Measurements from ENCODE around the gene USP17L30. TPM values are rescaled to one million over a fixed set of nuclear protein-coding genes. Genes with fewer than 3 reads are reported as not detected.

The USP17L30 gene, protein sequence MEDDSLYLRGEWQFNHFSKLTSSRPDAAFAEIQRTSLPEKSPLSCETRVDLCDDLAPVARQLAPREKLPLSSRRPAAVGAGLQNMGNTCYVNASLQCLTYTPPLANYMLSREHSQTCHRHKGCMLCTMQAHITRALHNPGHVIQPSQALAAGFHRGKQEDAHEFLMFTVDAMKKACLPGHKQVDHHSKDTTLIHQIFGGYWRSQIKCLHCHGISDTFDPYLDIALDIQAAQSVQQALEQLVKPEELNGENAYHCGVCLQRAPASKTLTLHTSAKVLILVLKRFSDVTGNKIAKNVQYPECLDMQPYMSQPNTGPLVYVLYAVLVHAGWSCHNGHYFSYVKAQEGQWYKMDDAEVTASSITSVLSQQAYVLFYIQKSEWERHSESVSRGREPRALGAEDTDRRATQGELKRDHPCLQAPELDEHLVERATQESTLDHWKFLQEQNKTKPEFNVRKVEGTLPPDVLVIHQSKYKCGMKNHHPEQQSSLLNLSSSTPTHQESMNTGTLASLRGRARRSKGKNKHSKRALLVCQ
- total RNA-seq: not detected in 2 replicates

DNA sequence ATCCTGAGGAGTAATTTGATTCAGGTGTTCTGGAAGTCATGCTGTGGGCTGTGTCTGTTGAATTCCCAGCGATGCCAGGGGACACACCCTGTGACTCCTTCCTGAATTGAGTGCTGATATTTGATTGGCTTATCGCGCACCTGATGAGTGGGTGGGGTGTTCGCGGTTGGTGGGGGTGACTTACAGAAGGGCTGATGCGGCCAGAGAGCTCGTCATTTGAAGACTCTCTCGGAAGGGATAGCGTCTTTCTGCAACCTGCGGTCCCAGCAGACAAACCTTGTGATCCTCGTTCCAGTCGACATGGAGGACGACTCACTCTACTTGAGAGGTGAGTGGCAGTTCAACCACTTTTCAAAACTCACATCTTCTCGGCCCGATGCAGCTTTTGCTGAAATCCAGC is at the start of gene USP17L30:
TSS of gene USP17L30 (plus strand) at position 301 of the 400 bp plus-strand sequence. CDS start at position 301, 0 bp downstream.

GRCh38 chr4:9324865-9325264 is 38.1 kb upstream of the USP17L30 start, which contains the start of gene USP17L24:
USP17L24 (plus strand) TSS chr4:9325165; CDS start chr4:9325165, 0 bp downstream.

DNA sequence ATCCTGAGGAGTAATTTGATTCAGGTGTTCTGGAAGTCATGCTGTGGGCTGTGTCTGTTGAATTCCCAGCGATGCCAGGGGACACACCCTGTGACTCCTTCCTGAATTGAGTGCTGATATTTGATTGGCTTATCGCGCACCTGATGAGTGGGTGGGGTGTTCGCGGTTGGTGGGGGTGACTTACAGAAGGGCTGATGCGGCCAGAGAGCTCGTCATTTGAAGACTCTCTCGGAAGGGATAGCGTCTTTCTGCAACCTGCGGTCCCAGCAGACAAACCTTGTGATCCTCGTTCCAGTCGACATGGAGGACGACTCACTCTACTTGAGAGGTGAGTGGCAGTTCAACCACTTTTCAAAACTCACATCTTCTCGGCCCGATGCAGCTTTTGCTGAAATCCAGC is 33.3 kb upstream of the USP17L30 start, which contains the start of gene USP17L25:
TSS of gene USP17L25 (plus strand) at position 301 of the 400 bp plus-strand sequence. CDS start at position 301, 0 bp downstream.

DNA sequence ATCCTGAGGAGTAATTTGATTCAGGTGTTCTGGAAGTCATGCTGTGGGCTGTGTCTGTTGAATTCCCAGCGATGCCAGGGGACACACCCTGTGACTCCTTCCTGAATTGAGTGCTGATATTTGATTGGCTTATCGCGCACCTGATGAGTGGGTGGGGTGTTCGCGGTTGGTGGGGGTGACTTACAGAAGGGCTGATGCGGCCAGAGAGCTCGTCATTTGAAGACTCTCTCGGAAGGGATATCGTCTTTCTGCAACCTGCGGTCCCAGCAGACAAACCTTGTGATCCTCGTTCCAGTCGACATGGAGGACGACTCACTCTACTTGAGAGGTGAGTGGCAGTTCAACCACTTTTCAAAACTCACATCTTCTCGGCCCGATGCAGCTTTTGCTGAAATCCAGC is 28.6 kb upstream of the USP17L30 start, which contains the start of gene USP17L26:
TSS of gene USP17L26 (plus strand) at position 301 of the 400 bp plus-strand sequence. CDS start at position 301, 0 bp downstream.

DNA sequence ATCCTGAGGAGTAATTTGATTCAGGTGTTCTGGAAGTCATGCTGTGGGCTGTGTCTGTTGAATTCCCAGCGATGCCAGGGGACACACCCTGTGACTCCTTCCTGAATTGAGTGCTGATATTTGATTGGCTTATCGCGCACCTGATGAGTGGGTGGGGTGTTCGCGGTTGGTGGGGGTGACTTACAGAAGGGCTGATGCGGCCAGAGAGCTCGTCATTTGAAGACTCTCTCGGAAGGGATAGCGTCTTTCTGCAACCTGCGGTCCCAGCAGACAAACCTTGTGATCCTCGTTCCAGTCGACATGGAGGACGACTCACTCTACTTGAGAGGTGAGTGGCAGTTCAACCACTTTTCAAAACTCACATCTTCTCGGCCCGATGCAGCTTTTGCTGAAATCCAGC is 23.8 kb upstream of the USP17L30 start, which contains the start of gene USP17L5:
TSS of gene USP17L5 (plus strand) at position 301 of the 400 bp plus-strand sequence. CDS start at position 301, 0 bp downstream.

DNA sequence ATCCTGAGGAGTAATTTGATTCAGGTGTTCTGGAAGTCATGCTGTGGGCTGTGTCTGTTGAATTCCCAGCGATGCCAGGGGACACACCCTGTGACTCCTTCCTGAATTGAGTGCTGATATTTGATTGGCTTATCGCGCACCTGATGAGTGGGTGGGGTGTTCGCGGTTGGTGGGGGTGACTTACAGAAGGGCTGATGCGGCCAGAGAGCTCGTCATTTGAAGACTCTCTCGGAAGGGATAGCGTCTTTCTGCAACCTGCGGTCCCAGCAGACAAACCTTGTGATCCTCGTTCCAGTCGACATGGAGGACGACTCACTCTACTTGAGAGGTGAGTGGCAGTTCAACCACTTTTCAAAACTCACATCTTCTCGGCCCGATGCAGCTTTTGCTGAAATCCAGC is 19.1 kb upstream of the USP17L30 start, which contains the start of gene USP17L27:
TSS of gene USP17L27 (plus strand) at position 301 of the 400 bp plus-strand sequence. CDS start at position 301, 0 bp downstream.

DNA sequence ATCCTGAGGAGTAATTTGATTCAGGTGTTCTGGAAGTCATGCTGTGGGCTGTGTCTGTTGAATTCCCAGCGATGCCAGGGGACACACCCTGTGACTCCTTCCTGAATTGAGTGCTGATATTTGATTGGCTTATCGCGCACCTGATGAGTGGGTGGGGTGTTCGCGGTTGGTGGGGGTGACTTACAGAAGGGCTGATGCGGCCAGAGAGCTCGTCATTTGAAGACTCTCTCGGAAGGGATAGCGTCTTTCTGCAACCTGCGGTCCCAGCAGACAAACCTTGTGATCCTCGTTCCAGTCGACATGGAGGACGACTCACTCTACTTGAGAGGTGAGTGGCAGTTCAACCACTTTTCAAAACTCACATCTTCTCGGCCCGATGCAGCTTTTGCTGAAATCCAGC is 14.3 kb upstream of the USP17L30 start, which contains the start of gene USP17L28:
TSS of gene USP17L28 (plus strand) at position 301 of the 400 bp plus-strand sequence. CDS start at position 301, 0 bp downstream.

GRCh38 chr4:9353338-9353737 is 9.6 kb upstream of the USP17L30 start, which contains the start of gene USP17L29:
USP17L29 (plus strand) TSS chr4:9353638; CDS start chr4:9353638, 0 bp downstream.

Other genes with a start within 250 kb of the USP17L30 start
- not detected in 2 replicates for gene FAM90A26, start 192.7 kb upstream of the USP17L30 start, total RNA-seq
- not detected in 2 replicates for gene USP17L10, start 152.5 kb upstream of the USP17L30 start, total RNA-seq
- gene USP17L11, start 147.7 kb upstream of the USP17L30 start, total RNA-seq: not detected in 2 replicates
- gene USP17L12, start 143.0 kb upstream of the USP17L30 start, total RNA-seq: not detected in 2 replicates
- gene USP17L13, start 138.2 kb upstream of the USP17L30 start, total RNA-seq: not detected in 2 replicates
- gene USP17L15, start 128.7 kb upstream of the USP17L30 start, total RNA-seq: not detected in 2 replicates
- gene USP17L17, start 119.2 kb upstream of the USP17L30 start, total RNA-seq: not detected in 2 replicates
- gene USP17L18, start 114.5 kb upstream of the USP17L30 start, total RNA-seq: not detected in 2 replicates
- not detected in 2 replicates for gene USP17L19, start 109.8 kb upstream of the USP17L30 start, total RNA-seq
- gene USP17L20, start 105.0 kb upstream of the USP17L30 start, total RNA-seq: not detected in 2 replicates
- gene USP17L21, start 100.3 kb upstream of the USP17L30 start, total RNA-seq: not detected in 2 replicates
- not detected in 2 replicates for gene USP17L22, start 95.5 kb upstream of the USP17L30 start, total RNA-seq
- not detected in 2 replicates for gene USP17L24, start 38.0 kb upstream of the USP17L30 start, total RNA-seq
- gene USP17L25, start 33.2 kb upstream of the USP17L30 start, total RNA-seq: not detected in 2 replicates
- gene USP17L26, start 28.5 kb upstream of the USP17L30 start, total RNA-seq: not detected in 2 replicates
- not detected in 2 replicates for gene USP17L5, start 23.7 kb upstream of the USP17L30 start, total RNA-seq
- gene USP17L27, start 19.0 kb upstream of the USP17L30 start, total RNA-seq: not detected in 2 replicates
- not detected in 2 replicates for gene USP17L28, start 14.2 kb upstream of the USP17L30 start, total RNA-seq
- not detected in 2 replicates for gene USP17L29, start 9.5 kb upstream of the USP17L30 start, total RNA-seq
- not detected in 2 replicates for gene DEFB131A, start 81.3 kb downstream of the USP17L30 start, total RNA-seq